ENCODE measurements around the gene FARP1.

GRCh38 chr13:98234348-98234747, 91.5 kb downstream of the FARP1 start:
- no peak for TF ChIP-seq GATA3 (IDR thresholded peaks at IDR 0.05; ENCODE audit: low read depth, low read length)
- no peak for TF ChIP-seq GATA2 (IDR thresholded peaks at IDR 0.05; ENCODE audit: low read depth, low read length)

Data from SH-SY5Y (cell line).